A549 (cell line): ENCODE data around the gene SHC3. TPM values are rescaled to one million over a fixed set of nuclear protein-coding genes. Genes with fewer than 3 reads are reported as not detected.

Experiments used
- ATAC-seq, 2 experiments: fragments of 200-7000 bp in 1 of 2; fragments of >200 bp in 1 of 2; cut with Nextera tagmentation in 1 of 2; cut with Tn5 transposase in 1 of 2; 3 replicates each; pipeline versions ENCODE4 v1.8.0 to v1.9.1; 2018 to 2020; ENCODE audit warnings: mild to moderate bottlenecking in 1 of 2, moderate library complexity in 1 of 2
- CTCF ChIA-PET: fragments of 300-600 bp; sonication (Branson Sonifier 250); formaldehyde crosslinking; extraction: SDS; loops from one replicate; lab custom pipeline; 2021; ENCODE audit warnings: antibody characterized with exemption, inconsistent platforms; lab: Yijun Ruan, JAX
- POLR2A ChIA-PET: fragments of 350-600 bp; formaldehyde crosslinking; extraction: SDS; loops from one replicate; lab custom pipeline; 2021; ENCODE audit warnings: antibody characterized with exemption, inconsistent platforms; lab: Yijun Ruan, JAX
- DNase-seq, 2 experiments: peaks; one replicate each; pipeline versions ENCODE4 v3.0.0 to v3.0.0-alpha.2; 2011 to 2016; ENCODE audit warnings: low read depth in 1 of 2, low spot score in 1 of 2
- FAIRE-seq: peaks from 2 replicates; lab custom pipeline; 2011; peaks lifted over from hg19 to GRCh38; lab: Jason Lieb, UNC
- H3K27ac ChIP-seq, 2 experiments: fragments of >200 bp; sonication (Bioruptor Twin); formaldehyde crosslinking; 3 replicates each; pipeline ENCODE4 v1.5.1; 2016 to 2017
- H3K4me1 ChIP-seq: fragments of >200 bp; sonication (Bioruptor Twin); formaldehyde crosslinking; 3 replicates; pipeline ENCODE4 v1.6.1; 2016
- H3K4me2 ChIP-seq: fragments of >200 bp; sonication (Bioruptor Twin); formaldehyde crosslinking; 3 replicates; pipeline ENCODE4 v1.6.1; 2016
- H3K4me3 ChIP-seq: fragments of >200 bp; sonication (Bioruptor Twin); formaldehyde crosslinking; 3 replicates; pipeline ENCODE4 v1.5.1; 2016
- H3K9me3 ChIP-seq: fragments of >200 bp; sonication (Bioruptor Twin); formaldehyde crosslinking; 3 replicates; pipeline ENCODE4 v1.6.1; 2016
- BHLHE40 ChIP-seq: IDR thresholded peaks from 2 replicates; pipeline ENCODE4 v1.6.1; 2012; ENCODE audit warnings: low read depth, low read length, inconsistent platforms
- CBX2 ChIP-seq: fragments of 200-600 bp; sonication (generic); IDR thresholded peaks from 2 replicates; pipeline ENCODE4 v1.6.1; 2016; ENCODE audit warnings: low read depth, mild to moderate bottlenecking, borderline replicate concordance
- CHD2 ChIP-seq: fragments of 150-350 bp; IDR thresholded peaks from 2 replicates; pipeline ENCODE4 v1.6.1; 2014; ENCODE audit warnings: low read length; ENCODE audit not compliant: partially characterized antibody
- E2F6 ChIP-seq: IDR thresholded peaks from 2 replicates; pipeline ENCODE4 v1.6.1; 2012; ENCODE audit warnings: low read depth, borderline replicate concordance
- EHF ChIP-seq: fragments of 250-450 bp; sonication (Bioruptor Pico); IDR thresholded peaks from 2 replicates; pipeline ENCODE4 v1.5.0; 2020; ENCODE audit warnings: mild to moderate bottlenecking
- EP300 ChIP-seq, 2 experiments: fragments of >200 bp; sonication (Bioruptor Twin); formaldehyde crosslinking; IDR thresholded peaks; 2 replicates in 1 of 2; 3 replicates in 1 of 2; pipeline ENCODE4 v1.6.1; 2016 to 2017
- FOSB ChIP-seq: fragments of 250-450 bp; sonication (Bioruptor Pico); IDR thresholded peaks from 2 replicates; pipeline ENCODE4 v1.5.0; 2020; ENCODE audit warnings: mild to moderate bottlenecking, moderate library complexity
- FOXS1 ChIP-seq: fragments of 250-450 bp; sonication (Bioruptor Pico); IDR thresholded peaks from 2 replicates; pipeline ENCODE4 v1.5.0; 2020; ENCODE audit warnings: mild to moderate bottlenecking, moderate library complexity
- GATA3 ChIP-seq: IDR thresholded peaks from 2 replicates; pipeline ENCODE4 v1.6.1; 2012; ENCODE audit warnings: borderline replicate concordance
- HES2 ChIP-seq: fragments of >200 bp; sonication (Bioruptor Twin); formaldehyde crosslinking; IDR thresholded peaks from 2 replicates; pipeline ENCODE4 v1.6.1; 2016
- JUNB ChIP-seq: fragments of >200 bp; sonication (Bioruptor Twin); formaldehyde crosslinking; IDR thresholded peaks from 2 replicates; pipeline ENCODE4 v1.6.1; 2016
- KDM1A ChIP-seq: fragments of 200-600 bp; sonication (generic); IDR thresholded peaks from 2 replicates; pipeline ENCODE4 v1.6.1; 2016; ENCODE audit warnings: low read depth, mild to moderate bottlenecking
- MAFK ChIP-seq: fragments of 450-650 bp; IDR thresholded peaks from 2 replicates; pipeline ENCODE4 v1.6.1; 2014; ENCODE audit not compliant: partially characterized antibody
- MAZ ChIP-seq: fragments of 150-350 bp; IDR thresholded peaks from 2 replicates; pipeline ENCODE4 v1.6.1; 2014; ENCODE audit warnings: antibody characterized with exemption, low read depth, low read length, borderline replicate concordance
- MYC ChIP-seq: IDR thresholded peaks from 2 replicates; pipeline ENCODE4 v1.6.1; 2012; ENCODE audit warnings: mild to moderate bottlenecking, inconsistent platforms, low read length, improper control_type of control experiment, borderline replicate concordance
- NFE2L2 ChIP-seq: fragments of 150-350 bp; conservative IDR thresholded peaks from 2 replicates; pipeline ENCODE4 v1.6.1; 2014; ENCODE audit warnings: low read length
- PBX3 ChIP-seq: IDR thresholded peaks from 2 replicates; pipeline ENCODE4 v1.6.1; 2012
- PHF8 ChIP-seq: fragments of 200-600 bp; sonication (generic); IDR thresholded peaks from 2 replicates; pipeline ENCODE4 v1.6.1; 2016; ENCODE audit warnings: low read depth, mild to moderate bottlenecking, antibody characterized with exemption, moderate library complexity, borderline replicate concordance
- POLR2A ChIP-seq: IDR thresholded peaks from 2 replicates; pipeline ENCODE4 v1.6.1; 2012; ENCODE audit warnings: mild to moderate bottlenecking, low read length
- RAD21 ChIP-seq, 2 experiments: fragments of >200 bp in 1 of 2; sonication (Bioruptor Twin) in 1 of 2; formaldehyde crosslinking in 1 of 2; IDR thresholded peaks in 1 of 2; conservative IDR thresholded peaks in 1 of 2; 2 replicates in 1 of 2; 3 replicates in 1 of 2; pipeline ENCODE4 v1.6.1; 2012 to 2018; ENCODE audit warnings: inconsistent platforms in 1 of 2
- RARB ChIP-seq: fragments of 250-450 bp; sonication (Bioruptor Pico); IDR thresholded peaks from 2 replicates; pipeline ENCODE4 v1.8.0; 2021; ENCODE audit warnings: mild to moderate bottlenecking, moderate library complexity
- RCOR1 ChIP-seq: fragments of 150-350 bp; IDR thresholded peaks from 2 replicates; pipeline ENCODE4 v1.6.1; 2014; ENCODE audit warnings: antibody characterized with exemption, low read length, low read depth
- SMC3 ChIP-seq: fragments of >200 bp; sonication (Bioruptor Twin); formaldehyde crosslinking; IDR thresholded peaks from 3 replicates; pipeline ENCODE4 v1.6.1; 2018; ENCODE audit warnings: inconsistent platforms
- TP53 ChIP-seq: fragments of 250-450 bp; sonication (Bioruptor Pico); IDR thresholded peaks from 2 replicates; pipeline ENCODE4 v1.5.0; 2021; ENCODE audit warnings: mild to moderate bottlenecking, moderate library complexity
- ZC3H11A ChIP-seq: fragments of 450-650 bp; IDR thresholded peaks from 2 replicates; pipeline ENCODE4 v1.6.1; 2014; ENCODE audit warnings: antibody characterized with exemption, mild to moderate bottlenecking
- ZSCAN20 ChIP-seq: fragments of 250-450 bp; sonication (Bioruptor Pico); IDR thresholded peaks from 2 replicates; pipeline ENCODE4 v1.8.0; 2022; ENCODE audit warnings: mild to moderate bottlenecking, moderate library complexity
- WGBS: methylation state at CpG from one replicate; pipeline ENCODE4 v1.1.6; 2017; ENCODE audit errors: missing lambda C conversion rate; 5-methylcytosine and 5-hydroxymethylcytosine counted together
- polyA plus RNA-seq, 4 experiments: library from polyadenylated mRNA; depleted of rRNA in 3 of 4; stranded (reverse); fragments of >200 nt; fragmentation: RNase III in 1 of 4; extraction: RNeasy Plus Mini Kit Qiagen cat#74134 plus additional on column Dnase treatment in 1 of 4; gene quantifications; 2 replicates in 3 of 4; 3 replicates in 1 of 4; pipeline ENCODE4 v1.2.3, GENCODE V29; 2011 to 2017

The SHC3 gene
- polyA plus RNA-seq, 2 of the 4 experiments (the other 2 are of a cell fraction): 0.09 to 0.88 TPM

GRCh38 chr9:88987661-88988060, 191.0 kb downstream of the SHC3 start:
- Histone ChIP-seq H3K4me2 (no peak overlapping the region), H3K4me3 (no peak overlapping the region), H3K27ac (no peak overlapping the region), H3K4me1 (peaks cover 3% of the 10 kb centered on the region; the same call in 2 of the 3 replicates), H3K9me3 (no peaks in the 10 kb centered on the region)
- FAIRE-seq (no peak), ATAC-seq (no peak), DNase-seq (no peak)
- POLR2A ChIA-PET: no interaction called here
- CTCF ChIA-PET: interaction anchor here (0.6 to 0.8 kb wide), 2 partner anchors 13 to 259 kb away, joined by 3 to 4 read pairs; no protein-coding TSS in a partner anchor
- 63% methylated on average over 4 of the region's 4 CpGs for WGBS
- TF ChIP-seq ZC3H11A: no peak
- no peak for TF ChIP-seq EP300 (IDR thresholded peaks at IDR 0.05)
- no peak for TF ChIP-seq E2F6
- TF ChIP-seq CBX2: no peak
- no peak for TF ChIP-seq RCOR1
- TF ChIP-seq NFE2L2: no peak
- no peak for TF ChIP-seq MAFK
- TF ChIP-seq JUNB: no peak
- no peak for TF ChIP-seq PHF8
- TF ChIP-seq MAZ: no peak
- TF ChIP-seq FOSB (CRISPR knock-in tag): no peak
- TF ChIP-seq FOXS1 (CRISPR knock-in tag): no peak
- no peak for TF ChIP-seq BHLHE40
- TF ChIP-seq CHD2: no peak
- no peak for TF ChIP-seq TP53 (CRISPR knock-in tag)
- no peak for TF ChIP-seq EHF (CRISPR knock-in tag)

DNA sequence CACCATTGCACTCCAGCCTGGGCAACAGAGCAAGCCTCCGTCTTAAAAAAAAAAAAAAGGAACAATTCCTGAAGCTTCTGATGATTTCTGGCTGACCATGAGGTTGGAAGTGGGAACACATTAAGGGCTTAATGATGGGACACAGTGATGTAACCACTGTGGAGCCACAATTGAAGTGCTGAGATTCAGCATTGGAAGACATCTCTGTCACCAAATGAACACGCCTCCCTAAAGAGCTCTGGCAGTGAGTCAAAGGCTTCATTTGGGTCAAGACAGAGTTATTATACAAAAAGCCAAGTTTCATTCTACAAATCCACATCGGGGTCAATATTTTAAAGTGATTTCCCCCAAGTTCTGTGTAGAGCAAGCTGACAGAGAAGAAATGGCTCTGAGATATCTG, 191.8 kb downstream of the SHC3 start:
- Histone ChIP-seq H3K9me3 (peaks cover 3% of the 10 kb centered on the region; the same call in 1 of the 3 replicates), H3K4me2 (no peak overlapping the region), H3K27ac (no peak overlapping the region), H3K4me1 (no peaks in the 10 kb centered on the region)
- CTCF ChIA-PET: no interaction called here
- no peak for TF ChIP-seq HES2
- TF ChIP-seq, all 56 proteins: peak for 0
- no peak overlapping the region for H3K4me3 ChIP-seq
- ATAC-seq (no peak), FAIRE-seq (no peak), DNase-seq (no peak)
- POLR2A ChIA-PET: no interaction called here
- 67% methylated on average over 3 of the region's 3 CpGs for WGBS

- ChIA-PET CTCF (no interaction called here), POLR2A (no interaction called here)
- no peak overlapping the region for H3K27ac ChIP-seq
- FAIRE-seq: no peak
- 7% methylated on average over 2 of the region's 2 CpGs for whole genome bisulfite sequencing
- H3K4me2 ChIP-seq: no peak overlapping the region
- no peak for ATAC-seq
- TF ChIP-seq POLR2A (no peak), MYC (no peak), EHF (CRISPR knock-in tag) (no peak), PBX3 (no peak), RCOR1 (no peak), KDM1A (no peak), GATA3 (no peak), CBX2 (no peak), JUNB (no peak), RARB (CRISPR knock-in tag) (no peak), HES2 (no peak), RAD21 (conservative IDR thresholded peaks at IDR 0.05 in 1 of 2, IDR thresholded peaks at IDR 0.05 in 1 of 2) (no peak), SMC3 (no peak), TP53 (CRISPR knock-in tag) (no peak), ZSCAN20 (CRISPR knock-in tag) (no peak), BHLHE40 (no peak)
- no peak for DNase-seq
- no peak overlapping the region for H3K4me3 ChIP-seq
- no peaks in the 10 kb centered on the region for H3K4me1 ChIP-seq
- peaks cover 3% of the 10 kb centered on the region; the same call in 1 of the 3 replicates for H3K9me3 ChIP-seq
Measured at GRCh38 chr9:88985616-88986015, 193.0 kb downstream of the SHC3 start.
